GM23338 (cell line): ENCODE data around the gene PAK4. TPM values are rescaled to one million over a fixed set of nuclear protein-coding genes. Genes with fewer than 3 reads are reported as not detected.
A peak's percentile ranks its signal among the peaks of the same experiment; 100 is the strongest.

Source experiments
- ATAC-seq: fragments of 200-7000 bp; cut with Tn5 transposase; 3 replicates; pipeline ENCODE4 v1.9.1; 2020
- DNase-seq: peaks from one replicate; pipeline ENCODE4 v3.0.0-alpha.2; 2015; ENCODE audit warnings: low spot score
- H2AFZ ChIP-seq: fragments of 200-600 bp; sonication (generic); 2 replicates; pipeline ENCODE4 v1.8.0; 2016; ENCODE audit warnings: antibody characterized with exemption, mild to moderate bottlenecking, moderate library complexity
- H3F3A ChIP-seq: fragments of 200-600 bp; sonication (generic); replicated peaks from 2 replicates; pipeline ENCODE4 v1.8.0; 2017; ENCODE audit warnings: antibody characterized with exemption, mixed run types, low read depth
- H3K27ac ChIP-seq: fragments of 200-600 bp; sonication (generic); 2 replicates; pipeline ENCODE4 v1.6.1; 2016; ENCODE audit warnings: low read depth
- H3K27me3 ChIP-seq: fragments of 200-600 bp; sonication (generic); 2 replicates; pipeline ENCODE4 v1.8.0; 2016; ENCODE audit warnings: mild to moderate bottlenecking, mixed run types, moderate library complexity; ENCODE audit not compliant: insufficient read depth
- H3K36me3 ChIP-seq: fragments of 200-600 bp; sonication (generic); 2 replicates; pipeline ENCODE4 v1.8.0; 2016; ENCODE audit warnings: mild to moderate bottlenecking; ENCODE audit not compliant: insufficient read depth
- H3K4me1 ChIP-seq: fragments of 200-600 bp; sonication (generic); 2 replicates; pipeline ENCODE4 v1.8.0; 2016; ENCODE audit warnings: mild to moderate bottlenecking, moderate library complexity; ENCODE audit not compliant: insufficient read depth
- H3K4me2 ChIP-seq: fragments of 200-600 bp; sonication (generic); 2 replicates; pipeline ENCODE4 v1.7.1; 2017; ENCODE audit warnings: mixed run types
- H3K4me3 ChIP-seq: fragments of 200-600 bp; sonication (generic); 2 replicates; pipeline ENCODE4 v1.6.1; 2016; ENCODE audit warnings: mixed run types
- H3K79me2 ChIP-seq: fragments of 200-600 bp; sonication (generic); replicated peaks from 2 replicates; pipeline ENCODE4 v1.8.0; 2017; ENCODE audit warnings: mild to moderate bottlenecking; ENCODE audit not compliant: insufficient read depth
- H3K9me2 ChIP-seq: fragments of 200-600 bp; sonication (generic); 2 replicates; pipeline ENCODE4 v1.8.0; 2017; ENCODE audit not compliant: insufficient read depth
- H4K20me1 ChIP-seq: fragments of 200-600 bp; sonication (generic); replicated peaks from 2 replicates; pipeline ENCODE4 v1.8.0; 2017; ENCODE audit warnings: mild to moderate bottlenecking; ENCODE audit not compliant: insufficient read depth
- H3K27ac Mint-ChIP-seq: 2 replicates; pipeline ENCODE4 v1.8.0; 2020; ENCODE audit warnings: inconsistent platforms, mild to moderate bottlenecking, moderate library complexity, mixed read lengths
- H3K27me3 Mint-ChIP-seq: 3 replicates; pipeline ENCODE4 v1.8.0; 2022; ENCODE audit warnings: low read depth, mild to moderate bottlenecking, moderate library complexity, mixed read lengths, inconsistent platforms; ENCODE audit not compliant: insufficient read depth, poor library complexity
- H3K36me3 Mint-ChIP-seq: 3 replicates; pipeline ENCODE4 v1.8.0; 2021; ENCODE audit warnings: low read depth, mild to moderate bottlenecking, inconsistent platforms, moderate library complexity, mixed read lengths
- H3K4me1 Mint-ChIP-seq: 3 replicates; pipeline ENCODE4 v1.8.0; 2020; ENCODE audit warnings: mild to moderate bottlenecking, inconsistent platforms, mixed read lengths
- H3K4me3 Mint-ChIP-seq: 3 replicates; pipeline ENCODE4 v1.8.0; 2021; ENCODE audit warnings: moderate library complexity, mild to moderate bottlenecking, inconsistent platforms, mixed read lengths
- H3K9me3 Mint-ChIP-seq: 3 replicates; pipeline ENCODE4 v1.8.0; 2020; ENCODE audit warnings: moderate library complexity, mild to moderate bottlenecking, inconsistent platforms, mixed read lengths
- CREB1 ChIP-seq: fragments of 250-450 bp; sonication (Bioruptor Pico); IDR thresholded peaks from 2 replicates; pipeline ENCODE4 v1.5.0; 2020; ENCODE audit warnings: low read depth, mild to moderate bottlenecking, moderate library complexity
- EZH2 ChIP-seq: fragments of 200-600 bp; sonication (generic); IDR thresholded peaks from one replicate; pipeline ENCODE4 v1.8.0; 2017; ENCODE audit warnings: antibody characterized with exemption, mild to moderate bottlenecking, low read depth; ENCODE audit not compliant: unreplicated experiment
- EZH2phosphoT487 ChIP-seq: fragments of 200-600 bp; sonication (generic); IDR thresholded peaks from one replicate; pipeline ENCODE4 v1.8.1; 2018; ENCODE audit warnings: antibody characterized with exemption; ENCODE audit not compliant: unreplicated experiment
- JUNB ChIP-seq: IDR thresholded peaks from one replicate; pipeline ENCODE4 v1.6.1; 2016; ENCODE audit warnings: antibody characterized with exemption; ENCODE audit not compliant: unreplicated experiment
- NANOG ChIP-seq: IDR thresholded peaks from 2 replicates; pipeline ENCODE4 v1.6.1; 2016; ENCODE audit warnings: antibody characterized with exemption, borderline replicate concordance
- POLR2AphosphoS5 ChIP-seq: IDR thresholded peaks from 2 replicates; pipeline ENCODE4 v1.6.1; 2016; ENCODE audit warnings: antibody characterized with exemption, low read depth
- REST ChIP-seq: IDR thresholded peaks from one replicate; pipeline ENCODE4 v1.6.1; 2018; ENCODE audit warnings: antibody characterized with exemption; ENCODE audit not compliant: unreplicated experiment
- STAT1 ChIP-seq: IDR thresholded peaks from one replicate; pipeline ENCODE4 v1.6.1; 2016; ENCODE audit warnings: antibody characterized with exemption; ENCODE audit not compliant: unreplicated experiment
- ZNF114 ChIP-seq: fragments of 250-450 bp; sonication (Bioruptor Pico); IDR thresholded peaks from 2 replicates; pipeline ENCODE4 v1.5.0; 2020; ENCODE audit warnings: mild to moderate bottlenecking, moderate library complexity
- ZNF331 ChIP-seq: fragments of 250-450 bp; sonication (Bioruptor Pico); IDR thresholded peaks from 2 replicates; pipeline ENCODE4 v1.5.0; 2020; ENCODE audit warnings: low read depth, mild to moderate bottlenecking, moderate library complexity
- polyA plus RNA-seq: library from polyadenylated mRNA; unstranded; fragments of >200 nt; fragmentation: Nextera tagmentation; extraction: Ambion mirVana; gene quantifications from 2 replicates; pipeline ENCODE4 v1.2.1, GENCODE V29; 2016
- total RNA-seq: library from RNA; depleted of rRNA; stranded (reverse); fragments of >200 nt; shearing (Covaris generic); gene quantifications from 2 replicates; pipeline ENCODE4 v1.2.3, GENCODE V29; 2014
- TF ChIP-seq, protein P1 (sequence below), 2 experiments: fragments of 200-600 bp in 1 of 2; sonication (generic) in 1 of 2; conservative IDR thresholded peaks; 2 replicates each; pipeline versions ENCODE4 v1.5.1 to v1.6.1; 2016 to 2017; ENCODE audit warnings: antibody characterized with exemption in 2 of 2, low read depth in 2 of 2, mild to moderate bottlenecking in 2 of 2, moderate library complexity in 1 of 2

PAK4 gene
- total and polyA plus RNA-seq, 2 experiments from 2014 or later = 28.7 to 35.4 TPM

DNA sequence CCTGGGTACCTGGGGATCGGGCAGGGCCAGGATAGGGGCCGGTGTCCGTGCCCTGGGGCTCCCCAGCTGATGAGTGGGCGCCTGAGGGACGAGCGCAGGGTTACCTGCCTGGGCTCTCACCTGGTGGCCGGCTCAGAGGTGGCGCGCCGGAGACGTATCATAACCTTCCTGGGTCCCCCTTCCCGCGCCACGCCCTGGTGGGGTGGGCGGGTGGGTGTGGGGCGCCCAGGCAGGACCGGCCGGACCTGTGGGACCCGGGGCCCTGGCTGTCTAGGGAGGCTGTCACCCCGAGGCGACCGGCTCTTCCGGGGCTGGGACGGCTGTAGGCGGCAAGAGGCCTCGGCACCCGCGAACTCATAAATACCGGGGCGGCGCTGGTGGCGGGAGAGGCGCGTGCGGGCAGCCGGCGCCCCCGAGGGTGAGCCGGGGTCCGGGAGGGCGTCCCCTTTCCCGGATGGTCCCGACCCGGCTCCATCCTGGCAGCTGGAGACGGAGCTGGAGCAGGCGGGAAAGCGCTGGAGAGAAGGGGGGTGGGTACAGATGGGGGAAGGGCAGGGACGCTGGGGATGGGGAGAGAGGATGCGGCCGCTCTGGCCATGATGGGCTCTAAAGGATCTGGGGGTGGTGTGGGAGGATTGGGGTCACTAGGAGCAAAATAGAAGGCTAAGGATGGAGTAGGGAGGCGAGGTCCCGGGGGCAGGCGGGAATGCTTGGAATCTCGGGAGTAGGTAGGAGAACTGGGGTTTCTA is 41.4 kb upstream of the PAK4 start, which contains the start of gene ACP7:
TSS of gene ACP7 (plus strand) at position 386 of the 749 bp plus-strand sequence. CDS start 902 bp downstream, outside the sequence.
- Mint-ChIP-seq H3K4me1 (peaks cover 19% of the 10 kb centered on the region), H3K27me3 (peaks cover 34% of the 10 kb centered on the region), H3K9me3 (no peaks in the 10 kb centered on the region), H3K4me3 (peak within 1 kb of the TSS; percentile 75), H3K27ac (no peak within 1 kb of the TSS), H3K36me3 (no peaks in the 10 kb centered on the region; the same call in 2 of the 3 replicates)
- Histone ChIP-seq H3K27ac (no peak within 1 kb of the TSS), H2AFZ (peak within 1 kb of the TSS; percentile 100), H3K79me2 (no peaks in the 10 kb centered on the region), H3K4me3 (peak within 1 kb of the TSS; percentile 73), H3K4me1 (peaks cover 15% of the 10 kb centered on the region), H3K9me2 (no peaks in the 10 kb centered on the region), H3K4me2 (peak within 1 kb of the TSS; percentile 96), H3F3A (no peaks in the 10 kb centered on the region), H4K20me1 (no peaks in the 10 kb centered on the region), H3K27me3 (peaks cover 41% of the 10 kb centered on the region), H3K36me3 (no peaks in the 10 kb centered on the region)
- no peak for TF ChIP-seq EZH2
- TF ChIP-seq ZNF114 (CRISPR knock-in tag) = no peak
- DNase-seq (peak; percentile 65), ATAC-seq (peak; percentile 82)

- H4K20me1 ChIP-seq = no peaks in the 10 kb centered on the region
- Mint-ChIP-seq H3K36me3 (no peaks in the 10 kb centered on the region; the same call in 2 of the 3 replicates), H3K4me3 (peak overlapping the region; percentile 75), H3K27me3 (peaks cover 34% of the 10 kb centered on the region), H3K9me3 (no peaks in the 10 kb centered on the region), H3K27ac (no peak overlapping the region), H3K4me1 (peaks cover 19% of the 10 kb centered on the region)
- H3F3A ChIP-seq = no peaks in the 10 kb centered on the region
- H3K9me2 ChIP-seq = no peaks in the 10 kb centered on the region
- peak overlapping the region; percentile 86 for H3K4me2 ChIP-seq
- peaks cover 15% of the 10 kb centered on the region for H3K4me1 ChIP-seq
- H3K79me2 ChIP-seq = no peaks in the 10 kb centered on the region
- peak overlapping the region; percentile 94 for H2AFZ ChIP-seq
- H3K4me3 ChIP-seq = peak overlapping the region; percentile 73
- ATAC-seq (no peak; the same call in 2 of the 3 replicates), DNase-seq (no peak)
- no peak for TF ChIP-seq ZNF114 (CRISPR knock-in tag)
- no peaks in the 10 kb centered on the region for H3K36me3 ChIP-seq
- H3K27me3 ChIP-seq = peaks cover 41% of the 10 kb centered on the region
- no peak overlapping the region for H3K27ac ChIP-seq
Observed at GRCh38 chr19:39084732-39085080, 40.9 kb upstream of the PAK4 start.

DNA sequence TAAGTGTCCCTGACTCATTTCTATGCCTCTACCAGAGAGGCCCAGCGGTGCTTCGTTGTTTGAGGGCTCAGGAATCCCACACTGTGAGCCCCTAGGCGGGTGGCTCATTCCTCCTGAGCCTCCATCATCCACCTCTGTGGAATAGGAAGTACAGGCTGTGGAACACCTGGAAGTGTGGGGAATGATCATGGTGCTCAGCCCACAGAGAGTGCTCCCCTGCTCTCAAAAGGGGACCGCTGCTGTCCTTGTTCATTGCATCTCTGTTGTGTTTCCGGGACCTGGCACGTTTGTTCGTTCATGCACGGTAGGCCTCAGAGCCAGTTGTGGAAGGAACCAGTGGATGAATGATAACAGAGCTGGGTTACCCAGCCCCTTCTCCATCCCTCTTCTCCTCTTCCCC is 40.2 kb upstream of the PAK4 start:
- Mint-ChIP-seq H3K9me3 (no peaks in the 10 kb centered on the region), H3K27ac (no peak overlapping the region), H3K4me3 (peak overlapping the region; percentile 75; the same call in 2 of the 3 replicates), H3K27me3 (peaks cover 38% of the 10 kb centered on the region), H3K36me3 (no peaks in the 10 kb centered on the region; the same call in 2 of the 3 replicates), H3K4me1 (peaks cover 19% of the 10 kb centered on the region)
- peaks cover 41% of the 10 kb centered on the region for H3K27me3 ChIP-seq
- TF ChIP-seq CREB1 (CRISPR knock-in tag) = no peak
- TF ChIP-seq STAT1 = no peak
- TF ChIP-seq JUNB = no peak
- TF ChIP-seq ZNF331 = no peak
- TF ChIP-seq NANOG = no peak
- TF ChIP-seq POLR2AphosphoS5 = no peak
- TF ChIP-seq, protein P1, sequence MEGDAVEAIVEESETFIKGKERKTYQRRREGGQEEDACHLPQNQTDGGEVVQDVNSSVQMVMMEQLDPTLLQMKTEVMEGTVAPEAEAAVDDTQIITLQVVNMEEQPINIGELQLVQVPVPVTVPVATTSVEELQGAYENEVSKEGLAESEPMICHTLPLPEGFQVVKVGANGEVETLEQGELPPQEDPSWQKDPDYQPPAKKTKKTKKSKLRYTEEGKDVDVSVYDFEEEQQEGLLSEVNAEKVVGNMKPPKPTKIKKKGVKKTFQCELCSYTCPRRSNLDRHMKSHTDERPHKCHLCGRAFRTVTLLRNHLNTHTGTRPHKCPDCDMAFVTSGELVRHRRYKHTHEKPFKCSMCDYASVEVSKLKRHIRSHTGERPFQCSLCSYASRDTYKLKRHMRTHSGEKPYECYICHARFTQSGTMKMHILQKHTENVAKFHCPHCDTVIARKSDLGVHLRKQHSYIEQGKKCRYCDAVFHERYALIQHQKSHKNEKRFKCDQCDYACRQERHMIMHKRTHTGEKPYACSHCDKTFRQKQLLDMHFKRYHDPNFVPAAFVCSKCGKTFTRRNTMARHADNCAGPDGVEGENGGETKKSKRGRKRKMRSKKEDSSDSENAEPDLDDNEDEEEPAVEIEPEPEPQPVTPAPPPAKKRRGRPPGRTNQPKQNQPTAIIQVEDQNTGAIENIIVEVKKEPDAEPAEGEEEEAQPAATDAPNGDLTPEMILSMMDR (conservative IDR thresholded peaks at IDR 0.05; ENCODE audit: low read depth in 2 of 2) = no peak
- no peak for TF ChIP-seq EZH2phosphoT487
- no peak for TF ChIP-seq REST
- TF ChIP-seq EZH2 = no peak
- no peaks in the 10 kb centered on the region for H3K36me3 ChIP-seq
- H3F3A ChIP-seq = no peaks in the 10 kb centered on the region
- no peak overlapping the region for H3K4me3 ChIP-seq
- no peaks in the 10 kb centered on the region for H3K79me2 ChIP-seq
- no peak overlapping the region; the same call in 1 of the 2 replicates for H2AFZ ChIP-seq
- DNase-seq (no peak), ATAC-seq (no peak)
- no peak overlapping the region for H3K4me2 ChIP-seq
- no peaks in the 10 kb centered on the region for H4K20me1 ChIP-seq
- H3K27ac ChIP-seq = no peak overlapping the region
- no peaks in the 10 kb centered on the region for H3K9me2 ChIP-seq
- H3K4me1 ChIP-seq = peaks cover 15% of the 10 kb centered on the region
